B cell (primary cell): Measurements from ENCODE around the gene CACNB4. TPM values are rescaled to one million over a fixed set of nuclear protein-coding genes. Genes with fewer than 3 reads are reported as not detected.
A peak's percentile ranks its signal among the peaks of the same experiment; 100 is the strongest.

Experiments
- ATAC-seq: fragments of 200-7000 bp; cut with Tn5 transposase; one replicate; pipeline ENCODE4 v1.10.0; 2021; ENCODE audit warnings: low read depth, mild to moderate bottlenecking, moderate number of reproducible peaks, moderate library complexity
- CTCF ChIA-PET: fragments of 350-600 bp; sonication (Branson Sonifier 250); formaldehyde crosslinking; loops from one replicate; lab custom pipeline; 2021; ENCODE audit warnings: antibody characterized with exemption, inconsistent platforms; lab: Charles Lee
- POLR2A ChIA-PET: fragments of 350-600 bp; sonication (Branson Sonifier 250); formaldehyde crosslinking; loops from one replicate; lab custom pipeline; 2021; ENCODE audit warnings: antibody characterized with exemption; lab: Charles Lee
- DNase-seq: peaks from one replicate; pipeline ENCODE4 v3.0.0; 2013
- H2AFZ ChIP-seq: 2 replicates; pipeline ENCODE4 v1.6.1; 2012; ENCODE audit warnings: mild to moderate bottlenecking, low read depth, low read length; ENCODE audit not compliant: insufficient read depth, poor library complexity, severe bottlenecking
- H3K27ac ChIP-seq, 2 donors: 1 replicate in 1 of 2; 2 replicates in 1 of 2; pipeline ENCODE4 v1.5.1; 2012 to 2013; ENCODE audit warnings: low read length in 2 of 2, mild to moderate bottlenecking in 2 of 2, moderate library complexity in 1 of 2
- H3K27me3 ChIP-seq, 4 experiments: fragments of 200-600 bp in 1 of 4; sonication (generic) in 1 of 4; replicated peaks in 1 of 4; 1 replicate in 2 of 4; 2 replicates in 2 of 4; pipeline versions ENCODE4 v1.6.1 to v1.7.0; 2013 to 2016; ENCODE audit warnings: low read length in 3 of 4, mild to moderate bottlenecking in 2 of 4, mixed read lengths in 1 of 4, moderate library complexity in 1 of 4; ENCODE audit not compliant: insufficient read depth in 4 of 4, control insufficient read depth in 3 of 4; ENCODE audit errors: control extremely low read depth in 1 of 4
- H3K36me3 ChIP-seq, 2 experiments: replicated peaks in 1 of 2; 1 replicate in 1 of 2; 2 replicates in 1 of 2; pipeline versions ENCODE4 v1.6.1 to v1.7.1; 2013; ENCODE audit warnings: low read length in 1 of 2; ENCODE audit not compliant: insufficient read depth in 2 of 2, control insufficient read depth in 1 of 2; ENCODE audit errors: control extremely low read depth in 1 of 2, extremely low read depth in 1 of 2
- H3K4me1 ChIP-seq, 2 donors: fragments of 200-600 bp in 1 of 2; sonication (generic) in 1 of 2; 1 replicate in 1 of 2; 2 replicates in 1 of 2; pipeline versions ENCODE4 v1.5.1 to v1.6.1; 2013 to 2017; ENCODE audit warnings: low read length in 2 of 2; ENCODE audit not compliant: control insufficient read depth in 2 of 2, insufficient read depth in 2 of 2
- H3K4me2 ChIP-seq: replicated peaks from 2 replicates; pipeline ENCODE3; 2012; ENCODE audit warnings: mild to moderate bottlenecking, low read depth, low read length; ENCODE audit not compliant: poor library complexity, severe bottlenecking
- H3K4me3 ChIP-seq, 5 experiments: fragments of 200-600 bp in 1 of 5; sonication (generic) in 1 of 5; 1 replicate in 3 of 5; 2 replicates in 2 of 5; pipeline versions ENCODE4 v1.5.1 to v1.7.0; 2011 to 2016; ENCODE audit warnings: low read length in 4 of 5, mild to moderate bottlenecking in 4 of 5, low read depth in 2 of 5, control low read depth in 1 of 5, moderate library complexity in 1 of 5; ENCODE audit not compliant: insufficient read depth in 1 of 5; ENCODE audit errors: control extremely low read depth in 1 of 5, extremely low read depth in 1 of 5
- H3K79me2 ChIP-seq: fragments of 200-600 bp; sonication (generic); one replicate; pipeline ENCODE4 v1.6.0; 2016; ENCODE audit warnings: low read length; ENCODE audit not compliant: control insufficient read depth, insufficient read depth
- H3K9ac ChIP-seq: fragments of 200-600 bp; sonication (generic); 2 replicates; pipeline ENCODE4 v1.6.1; 2017; ENCODE audit warnings: mild to moderate bottlenecking, low read length, moderate library complexity
- H3K9me3 ChIP-seq, 3 donors: one replicate each; pipeline versions ENCODE4 v1.6.1 to v1.7.1; 2013; ENCODE audit warnings: low read length in 2 of 3; ENCODE audit not compliant: control insufficient read depth in 2 of 3, insufficient read depth in 1 of 3; ENCODE audit errors: control extremely low read depth in 1 of 3
- H4K20me1 ChIP-seq: 2 replicates; pipeline ENCODE4 v1.6.0; 2012; ENCODE audit warnings: mild to moderate bottlenecking, low read length; ENCODE audit not compliant: insufficient read depth, control insufficient read depth, poor library complexity, severe bottlenecking
- H3K27ac Mint-ChIP-seq: one replicate; pipeline ENCODE4 v1.8.0; 2021; ENCODE audit warnings: mixed read lengths
- H3K27me3 Mint-ChIP-seq: one replicate; pipeline ENCODE4 v1.8.0; 2021; ENCODE audit warnings: mixed read lengths
- H3K4me1 Mint-ChIP-seq: one replicate; pipeline ENCODE4 v1.8.0; 2021; ENCODE audit warnings: mixed read lengths
- H3K4me3 Mint-ChIP-seq: one replicate; pipeline ENCODE4 v1.8.0; 2021; ENCODE audit warnings: mixed read lengths
- H3K9me3 Mint-ChIP-seq: one replicate; pipeline ENCODE4 v1.8.0; 2022; ENCODE audit warnings: mixed read lengths; ENCODE audit not compliant: insufficient read depth
- EZH2 ChIP-seq: IDR thresholded peaks from 2 replicates; pipeline ENCODE4 v1.6.1; 2012; ENCODE audit warnings: borderline replicate concordance, low read depth, mild to moderate bottlenecking, moderate library complexity, low read length; ENCODE audit not compliant: insufficient read depth, poor library complexity, severe bottlenecking
- WGBS: methylation state at CpG from one replicate; pipeline ENCODE4 v1.1.5; 2013; ENCODE audit warnings: missing lambda C conversion rate; ENCODE audit not compliant: insufficient coverage; 5-methylcytosine and 5-hydroxymethylcytosine counted together
- intact Hi-C: fragments of 100-400 bp; cut with micrococcal nuclease; formaldehyde crosslinking; loops from one replicate; pipeline ENCODE4 v1.10.0; 2022
- polyA plus RNA-seq: library from polyadenylated mRNA; depleted of rRNA; stranded (reverse); fragments of >200 nt; gene quantifications from 2 replicates; pipeline ENCODE4 v1.2.3, GENCODE V29; 2012
- total RNA-seq, 2 donors: library from RNA; stranded (reverse); fragments of 120-200 nt in 1 of 2; gene quantifications; 1 replicate in 1 of 2; 2 replicates in 1 of 2; pipeline versions ENCODE4 v1.2.3 to v1.2.4, GENCODE V29; 2013 to 2022
- TF ChIP-seq, protein P1 (sequence below): fragments of 200-600 bp; IDR thresholded peaks from one replicate; pipeline ENCODE4 v1.8.0; 2022; ENCODE audit warnings: antibody characterized with exemption, mild to moderate bottlenecking

CACNB4 gene
- total and polyA plus RNA-seq, 2 donors (not counting 1 experiment from before 2014, with no cell fraction given): 0.12 to 1.4 TPM

DNA sequence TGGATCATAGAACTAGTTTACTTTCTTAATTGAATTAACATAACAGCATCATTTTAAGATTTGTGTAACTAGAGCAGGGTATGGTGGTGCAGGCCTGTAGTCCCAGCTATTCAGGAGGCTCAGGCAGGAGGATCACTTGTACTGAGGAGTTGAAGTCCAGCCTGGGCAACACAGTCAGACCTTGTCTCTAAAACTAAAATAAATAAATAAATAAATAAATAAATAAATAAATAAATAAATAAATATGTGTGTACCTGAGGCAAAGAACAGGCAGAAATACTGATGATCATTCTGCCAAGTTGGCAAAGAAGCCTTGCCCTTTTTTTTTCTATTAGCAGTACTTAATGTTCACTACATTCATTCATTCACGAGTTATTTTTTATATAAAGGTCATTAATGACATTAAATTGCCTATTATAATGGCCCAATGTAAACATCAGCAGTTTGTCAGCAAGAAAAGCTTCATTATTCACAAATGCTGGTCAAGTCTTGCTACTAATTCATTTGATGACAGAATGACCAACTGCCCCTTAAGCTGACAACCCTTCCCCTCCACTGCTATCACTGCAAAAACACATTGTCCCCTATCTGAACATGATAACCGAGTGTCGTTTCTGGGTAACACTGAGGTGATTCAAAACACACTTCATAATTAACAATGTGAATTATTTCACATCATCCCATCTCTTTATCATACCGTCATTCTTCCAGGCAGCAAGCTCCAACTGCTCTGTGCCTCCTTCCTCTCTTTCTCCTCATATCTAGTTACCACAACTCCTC is 309.6 kb downstream of the CACNB4 start:
- ATAC-seq (no peak), DNase-seq (no peak)
- H3K27ac ChIP-seq: no peak overlapping the region
- ChIA-PET POLR2A (no interaction called here), CTCF (interaction anchor here (0.7 to 2.4 kb wide), 5 partner anchors 13 to 98 kb away, joined by 3 to 7 read pairs (median 4); no protein-coding TSS in a partner anchor)
- H4K20me1 ChIP-seq: no peaks in the 10 kb centered on the region
- no peaks in the 10 kb centered on the region for H3K79me2 ChIP-seq
- no peak overlapping the region for H3K4me3 ChIP-seq
- H3K36me3 ChIP-seq: peaks cover 7 to 9% of the 10 kb centered on the region in 2 experiments
- Mint-ChIP-seq H3K4me1 (peaks cover 30% of the 10 kb centered on the region), H3K27me3 (no peaks in the 10 kb centered on the region), H3K9me3 (no peaks in the 10 kb centered on the region), H3K4me3 (no peak overlapping the region), H3K27ac (peak overlapping the region; percentile 5)
- peaks cover 4 to 10% of the 10 kb centered on the region in 2 donors for H3K4me1 ChIP-seq
- H2AFZ ChIP-seq: no peak overlapping the region
- no peak overlapping the region for H3K9ac ChIP-seq
- no peaks in the 10 kb centered on the region for H3K27me3 ChIP-seq
- no peak overlapping the region for H3K4me2 ChIP-seq
- 100% methylated on average over 3 of the region's 4 CpGs for WGBS
- H3K9me3 ChIP-seq: peaks cover 0 to 4% (median 2%) of the 10 kb centered on the region in 3 donors
- intact Hi-C loops: no loop called here
- TF ChIP-seq, protein P1, sequence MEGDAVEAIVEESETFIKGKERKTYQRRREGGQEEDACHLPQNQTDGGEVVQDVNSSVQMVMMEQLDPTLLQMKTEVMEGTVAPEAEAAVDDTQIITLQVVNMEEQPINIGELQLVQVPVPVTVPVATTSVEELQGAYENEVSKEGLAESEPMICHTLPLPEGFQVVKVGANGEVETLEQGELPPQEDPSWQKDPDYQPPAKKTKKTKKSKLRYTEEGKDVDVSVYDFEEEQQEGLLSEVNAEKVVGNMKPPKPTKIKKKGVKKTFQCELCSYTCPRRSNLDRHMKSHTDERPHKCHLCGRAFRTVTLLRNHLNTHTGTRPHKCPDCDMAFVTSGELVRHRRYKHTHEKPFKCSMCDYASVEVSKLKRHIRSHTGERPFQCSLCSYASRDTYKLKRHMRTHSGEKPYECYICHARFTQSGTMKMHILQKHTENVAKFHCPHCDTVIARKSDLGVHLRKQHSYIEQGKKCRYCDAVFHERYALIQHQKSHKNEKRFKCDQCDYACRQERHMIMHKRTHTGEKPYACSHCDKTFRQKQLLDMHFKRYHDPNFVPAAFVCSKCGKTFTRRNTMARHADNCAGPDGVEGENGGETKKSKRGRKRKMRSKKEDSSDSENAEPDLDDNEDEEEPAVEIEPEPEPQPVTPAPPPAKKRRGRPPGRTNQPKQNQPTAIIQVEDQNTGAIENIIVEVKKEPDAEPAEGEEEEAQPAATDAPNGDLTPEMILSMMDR: no peak
- no peak for TF ChIP-seq EZH2

DNA sequence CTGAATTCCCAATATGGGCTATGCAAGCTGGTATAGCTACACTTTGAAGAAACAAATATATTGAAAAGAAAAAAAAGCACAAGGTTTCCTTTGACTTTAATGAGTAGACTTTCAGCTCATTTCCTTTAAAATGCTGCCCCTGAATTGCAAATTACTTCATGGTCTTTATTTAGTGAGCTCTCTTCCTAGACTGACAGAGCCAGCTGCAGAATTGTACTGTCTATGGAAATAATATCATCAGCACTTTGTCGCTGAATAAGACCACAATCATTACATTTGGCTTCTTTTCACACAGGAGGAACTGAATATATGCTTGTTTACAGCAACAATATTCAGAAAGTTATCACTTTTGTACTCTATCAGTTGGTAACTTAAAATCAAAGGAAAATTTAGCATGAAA is 312.4 kb downstream of the CACNB4 start:
- no peak for DNase-seq
- intact Hi-C loops: loop anchor here (2.0 kb wide), 1 partner anchor 20 kb away; no protein-coding TSS in a partner anchor
- H3K27ac Mint-ChIP-seq: peak overlapping the region; percentile 17
- H3K4me3 Mint-ChIP-seq: no peak overlapping the region
- Histone ChIP-seq H3K4me2 (no peak overlapping the region), H3K9me3 (peaks cover 0 to 1% (median under 1%) of the 10 kb centered on the region in 3 donors), H3K4me1 (peaks cover 4 to 10% of the 10 kb centered on the region in 2 donors), H4K20me1 (no peaks in the 10 kb centered on the region), H3K36me3 (peaks cover 9% of the 10 kb centered on the region in 2 experiments), H2AFZ (no peak overlapping the region), H3K79me2 (no peaks in the 10 kb centered on the region), H3K9ac (peak overlapping the region; percentile 4), H3K27me3 (no peaks in the 10 kb centered on the region), H3K27ac (peak overlapping the region in 1 of 2 donors; percentile 29), H3K4me3 (no peak overlapping the region)
- ChIA-PET CTCF (interaction anchor here (1.5 kb wide), 1 partner anchor 20 kb away, joined by 3 read pairs; no protein-coding TSS in a partner anchor), POLR2A (interaction anchor here (1.4 kb wide), 1 partner anchor 20 kb away, joined by 3 read pairs; no protein-coding TSS in a partner anchor)
- no CpG with 5 or more reads among the region's 1 CpG for WGBS
- no peaks in the 10 kb centered on the region for H3K9me3 Mint-ChIP-seq
- H3K27me3 Mint-ChIP-seq: no peaks in the 10 kb centered on the region
- TF ChIP-seq EZH2: no peak
- TF ChIP-seq, protein P1: no peak
- no peak for ATAC-seq
- peaks cover 27% of the 10 kb centered on the region for H3K4me1 Mint-ChIP-seq
